Measurements from ENCODE around the gene CCN5. TPM values are rescaled to one million over a fixed set of nuclear protein-coding genes. Genes with fewer than 3 reads are reported as not detected.

CCN5 gene
- total RNA-seq, 1 experiment from 2014 or later = 0.37 TPM

GRCh38 chr20:44733341-44734069, 18.3 kb downstream of the CCN5 start (continued):
- TF ChIP-seq ARID4B (CRISPR knock-in tag; IDR thresholded peaks at IDR 0.05; ENCODE audit: borderline replicate concordance) = no peak
- no peak for TF ChIP-seq USF2 (CRISPR knock-in tag; IDR thresholded peaks at IDR 0.05)
- TF ChIP-seq AFF4 (CRISPR knock-in tag; IDR thresholded peaks at IDR 0.05; ENCODE audit: borderline replicate concordance) = no peak
- TF ChIP-seq CREB1 (CRISPR knock-in tag; IDR thresholded peaks at IDR 0.05) = peak; percentile 31; the same call in 1 of the 2 replicates
- TF ChIP-seq NFYB (CRISPR knock-in tag; conservative IDR thresholded peaks at IDR 0.05; ENCODE audit: low read depth) = no peak
- no peak for TF ChIP-seq E2F5 (CRISPR knock-in tag; IDR thresholded peaks at IDR 0.05)
- TF ChIP-seq GTF2I (CRISPR knock-in tag; conservative IDR thresholded peaks at IDR 0.05) = no peak

GRCh38 chr20:44734938-44735337, 19.8 kb downstream of the CCN5 start:
- no peak for ATAC-seq
- H3K4me1 Mint-ChIP-seq = peaks cover 32% of the 10 kb centered on the region
- H3K36me3 Mint-ChIP-seq = no peaks in the 10 kb centered on the region; the same call in 1 of the 2 replicates
- DNase-seq (ENCODE audit: low spot score) = peak; percentile 42
- ChIA-PET POLR2A (no interaction called here), CTCF (interaction anchor here (1.0 kb wide), 1 partner anchor 50 kb away, joined by 3 read pairs; no protein-coding TSS in a partner anchor)
- H3K4me3 Mint-ChIP-seq = no peak overlapping the region
- H3K9me3 Mint-ChIP-seq = peaks cover 19% of the 10 kb centered on the region
- no peak overlapping the region for H3K27ac Mint-ChIP-seq
- H3K27me3 Mint-ChIP-seq (ENCODE audit: low read depth) = peaks cover 4% of the 10 kb centered on the region; the same call in 1 of the 2 replicates
- no peak for TF ChIP-seq CDX4 (CRISPR knock-in tag; IDR thresholded peaks at IDR 0.05; ENCODE audit: borderline replicate concordance)
- TF ChIP-seq SOX15 (CRISPR knock-in tag; IDR thresholded peaks at IDR 0.05) = no peak
- no peak for TF ChIP-seq PRRX2 (CRISPR knock-in tag; IDR thresholded peaks at IDR 0.05)
- no peak for TF ChIP-seq NFE2L1 (CRISPR knock-in tag; IDR thresholded peaks at IDR 0.05)
- TF ChIP-seq ZBTB43 (CRISPR knock-in tag; IDR thresholded peaks at IDR 0.05) = no peak
- TF ChIP-seq STAT6 (CRISPR knock-in tag; conservative IDR thresholded peaks at IDR 0.05; ENCODE audit: low read depth) = no peak
- no peak for TF ChIP-seq NR2C2 (CRISPR knock-in tag; IDR thresholded peaks at IDR 0.05)
- no peak for TF ChIP-seq IRF1 (CRISPR knock-in tag; IDR thresholded peaks at IDR 0.05)
- TF ChIP-seq EMX1 (CRISPR knock-in tag; IDR thresholded peaks at IDR 0.05) = no peak
- no peak for TF ChIP-seq SMAD4 (CRISPR knock-in tag; IDR thresholded peaks at IDR 0.05)
- TF ChIP-seq CREB1 (CRISPR knock-in tag; IDR thresholded peaks at IDR 0.05) = no peak
- no peak for TF ChIP-seq ZSCAN18 (CRISPR knock-in tag; IDR thresholded peaks at IDR 0.05)
